Lower leg skin (tissue), 3 donors: Measurements from ENCODE around the gene BRICD5.

Experiments used
- CTCF ChIP-seq, 3 donors: fragments of 450-650 bp; IDR thresholded peaks; one replicate each; pipeline ENCODE4 v1.5.1; 2016; ENCODE audit warnings: antibody characterized with exemption in 3 of 3, mild to moderate bottlenecking in 3 of 3, moderate library complexity in 2 of 3
- POLR2A ChIP-seq, 2 donors: fragments of 450-650 bp; IDR thresholded peaks; one replicate each; pipeline ENCODE4 v1.6.1; 2016 to 2017; ENCODE audit warnings: antibody characterized with exemption in 2 of 2, mild to moderate bottlenecking in 1 of 2, moderate library complexity in 1 of 2

GRCh38 chr16:2235695-2236336 lies 25.2 kb upstream of the BRICD5 start:
- TF ChIP-seq CTCF (IDR thresholded peaks at IDR 0.05), result no peak
- no peak for TF ChIP-seq POLR2A (IDR thresholded peaks at IDR 0.05)
